Subcutaneous adipose tissue (tissue), 4 donors: ENCODE results near the gene SLC6A12. TPM values are rescaled to one million over a fixed set of nuclear protein-coding genes. Genes with fewer than 3 reads are reported as not detected.

Experiments used
- total RNA-seq, 4 donors: library from RNA; depleted of rRNA; stranded (reverse); fragments of >200 nt; gene quantifications; one replicate each; pipeline ENCODE4 v1.1.0, GENCODE V29; 2016
- TF ChIP-seq, protein P1 (sequence below): fragments of 450-650 bp; IDR thresholded peaks from one replicate; pipeline ENCODE4 v1.5.1; 2016; ENCODE audit warnings: low read depth, mild to moderate bottlenecking, control low read depth, antibody characterized with exemption, moderate library complexity

Gene SLC6A12
- total RNA-seq, 4 donors from 2014 or later: 0.33 to 4.4 (median 1.5) TPM

DNA sequence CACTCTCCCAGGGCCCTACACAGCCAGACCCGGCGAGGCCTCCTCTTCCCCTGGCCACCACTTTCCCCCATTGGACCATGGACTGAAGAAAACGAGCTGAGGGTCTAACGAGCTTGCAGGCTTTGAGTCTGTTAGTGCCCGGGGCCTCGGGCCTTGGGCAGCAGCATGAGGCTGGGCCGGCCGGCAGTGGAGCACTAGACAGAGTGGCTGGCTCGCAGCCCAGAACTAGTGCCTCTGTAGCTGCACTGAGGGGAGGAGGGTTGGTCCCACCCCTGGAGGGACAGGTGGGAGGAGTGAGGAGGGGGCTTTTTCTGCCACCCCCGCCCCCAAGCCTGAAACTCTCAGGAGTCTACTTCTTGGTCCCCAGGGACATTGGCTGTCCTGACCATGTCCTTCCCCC, 38.7 kb downstream of the SLC6A12 start:
- TF ChIP-seq, protein P1, sequence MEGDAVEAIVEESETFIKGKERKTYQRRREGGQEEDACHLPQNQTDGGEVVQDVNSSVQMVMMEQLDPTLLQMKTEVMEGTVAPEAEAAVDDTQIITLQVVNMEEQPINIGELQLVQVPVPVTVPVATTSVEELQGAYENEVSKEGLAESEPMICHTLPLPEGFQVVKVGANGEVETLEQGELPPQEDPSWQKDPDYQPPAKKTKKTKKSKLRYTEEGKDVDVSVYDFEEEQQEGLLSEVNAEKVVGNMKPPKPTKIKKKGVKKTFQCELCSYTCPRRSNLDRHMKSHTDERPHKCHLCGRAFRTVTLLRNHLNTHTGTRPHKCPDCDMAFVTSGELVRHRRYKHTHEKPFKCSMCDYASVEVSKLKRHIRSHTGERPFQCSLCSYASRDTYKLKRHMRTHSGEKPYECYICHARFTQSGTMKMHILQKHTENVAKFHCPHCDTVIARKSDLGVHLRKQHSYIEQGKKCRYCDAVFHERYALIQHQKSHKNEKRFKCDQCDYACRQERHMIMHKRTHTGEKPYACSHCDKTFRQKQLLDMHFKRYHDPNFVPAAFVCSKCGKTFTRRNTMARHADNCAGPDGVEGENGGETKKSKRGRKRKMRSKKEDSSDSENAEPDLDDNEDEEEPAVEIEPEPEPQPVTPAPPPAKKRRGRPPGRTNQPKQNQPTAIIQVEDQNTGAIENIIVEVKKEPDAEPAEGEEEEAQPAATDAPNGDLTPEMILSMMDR: no peak

DNA sequence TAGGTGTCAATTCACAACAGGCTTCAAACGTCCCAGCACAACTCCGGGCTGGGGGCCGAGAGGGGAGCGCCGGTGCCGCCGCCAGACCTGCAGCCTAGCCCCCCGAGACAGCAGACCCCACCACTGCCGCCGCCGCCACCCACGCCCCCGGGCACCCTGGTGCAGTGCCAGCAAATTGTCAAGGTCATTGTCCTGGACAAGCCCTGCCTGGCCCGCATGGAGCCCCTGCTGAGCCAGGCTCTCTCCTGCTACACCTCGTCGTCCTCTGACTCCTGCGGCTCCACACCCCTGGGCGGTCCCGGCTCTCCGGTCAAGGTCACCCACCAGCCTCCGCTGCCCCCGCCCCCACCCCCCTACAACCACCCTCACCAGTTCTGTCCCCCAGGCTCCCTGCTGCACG, 39.4 kb downstream of the SLC6A12 start:
- TF ChIP-seq, protein P1: no peak

DNA sequence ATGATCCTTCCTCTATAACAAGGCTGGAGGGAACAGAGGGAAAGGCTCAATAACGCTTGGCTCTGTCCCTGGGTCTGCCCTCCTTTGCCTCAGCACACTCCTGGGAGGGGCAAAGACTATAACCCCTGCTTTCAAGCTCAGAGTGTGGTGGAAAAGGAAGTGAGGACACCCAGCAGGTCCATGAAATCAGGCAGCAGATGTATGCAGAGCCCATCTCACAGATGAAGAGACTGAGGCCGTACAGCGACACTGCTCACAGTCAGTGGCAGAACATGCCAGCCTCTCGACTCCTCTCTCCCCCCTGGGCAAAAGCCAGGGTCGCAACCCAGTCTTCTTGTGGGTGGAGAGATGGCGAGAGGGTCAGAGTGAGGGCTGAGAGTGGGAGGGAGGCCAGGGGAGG, 39.8 kb downstream of the SLC6A12 start:
- TF ChIP-seq, protein P1: no peak

DNA sequence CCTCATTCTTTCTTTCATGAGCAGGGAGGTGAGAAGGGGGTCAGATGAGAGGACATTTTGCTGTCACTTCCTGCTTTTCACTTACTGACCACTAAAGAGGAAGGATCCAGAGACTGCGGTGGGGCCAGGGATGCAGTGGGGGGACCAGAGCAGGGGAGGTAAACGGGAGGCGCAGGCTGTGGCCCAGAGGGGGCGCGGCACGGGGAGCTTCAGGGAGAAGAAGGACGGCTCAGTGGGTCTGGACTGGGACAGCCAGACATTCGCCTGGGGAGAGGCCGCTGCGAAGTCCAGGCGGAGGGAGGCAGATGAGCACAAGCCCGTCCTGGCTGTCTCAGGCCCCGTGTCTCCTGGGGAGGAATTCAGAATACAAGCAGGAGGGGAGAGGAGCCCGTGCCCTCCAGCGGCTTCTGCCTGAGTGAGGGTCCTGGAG, 41.2 kb downstream of the SLC6A12 start:
- TF ChIP-seq, protein P1: no peak

DNA sequence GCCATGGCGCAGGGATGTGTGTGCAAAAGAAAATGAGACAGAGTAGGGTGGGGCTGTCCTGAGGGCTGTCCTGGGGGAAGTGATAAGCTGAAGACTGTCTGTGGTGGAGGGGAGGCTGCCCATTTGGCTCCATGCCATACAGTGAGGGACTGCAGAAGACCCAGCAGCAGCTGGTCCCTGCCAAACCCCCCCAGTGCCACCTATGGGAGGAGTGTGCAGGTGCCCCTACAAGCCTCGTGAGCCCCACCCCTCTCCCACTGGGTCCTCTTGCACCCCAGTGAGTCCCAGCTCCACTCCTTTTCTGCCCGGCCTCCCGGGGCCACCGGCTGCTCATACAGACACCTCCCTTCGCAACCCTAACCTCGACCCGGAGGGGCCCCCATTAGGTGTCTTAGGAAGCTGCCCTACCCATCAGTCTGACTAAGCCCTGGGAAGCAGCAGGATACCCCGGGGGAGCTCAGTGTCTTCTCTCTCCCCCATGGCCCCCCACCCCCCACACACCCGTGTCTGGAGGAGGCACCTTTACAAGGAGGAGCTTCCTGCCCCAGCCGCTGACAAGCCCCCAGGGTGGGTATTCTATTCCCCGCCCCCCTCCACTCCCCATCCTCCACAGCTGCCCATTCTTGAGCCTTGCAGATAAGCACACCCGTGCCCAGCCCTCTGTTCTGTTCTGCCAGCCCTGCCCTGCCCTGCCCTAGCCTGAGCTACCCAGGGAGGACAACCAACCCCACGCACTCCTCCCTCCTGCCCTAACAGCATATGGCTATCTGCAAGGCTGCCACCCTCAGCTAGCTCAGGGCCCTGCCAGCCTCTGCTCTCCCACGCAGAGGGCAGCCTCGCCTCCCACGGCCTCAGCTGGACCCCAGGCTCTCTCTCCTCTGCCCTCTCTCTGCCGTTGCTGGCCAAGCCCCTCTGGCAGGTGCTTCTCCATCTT, 41.9 kb downstream of the SLC6A12 start:
- TF ChIP-seq, protein P1: no peak

DNA sequence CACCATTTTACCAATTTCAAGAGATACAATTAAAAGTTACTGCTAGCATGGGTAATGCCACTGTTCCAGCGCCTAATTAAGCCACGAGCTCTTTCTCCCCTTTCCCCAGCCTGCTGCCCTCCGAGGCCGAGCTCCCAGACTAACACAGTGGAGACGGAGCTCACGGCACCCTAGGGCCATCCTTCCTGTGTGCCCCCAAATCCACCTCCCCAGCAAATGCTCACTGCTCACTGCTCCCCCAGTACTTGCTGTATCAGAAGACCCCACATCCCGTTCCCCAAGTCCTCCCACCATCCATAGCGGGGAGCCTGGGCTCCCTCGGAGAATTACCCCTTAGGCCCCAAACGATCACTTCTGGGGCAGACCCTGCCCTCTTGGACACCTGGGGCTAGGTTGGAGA, 42.7 kb downstream of the SLC6A12 start:
- TF ChIP-seq, protein P1: no peak

DNA sequence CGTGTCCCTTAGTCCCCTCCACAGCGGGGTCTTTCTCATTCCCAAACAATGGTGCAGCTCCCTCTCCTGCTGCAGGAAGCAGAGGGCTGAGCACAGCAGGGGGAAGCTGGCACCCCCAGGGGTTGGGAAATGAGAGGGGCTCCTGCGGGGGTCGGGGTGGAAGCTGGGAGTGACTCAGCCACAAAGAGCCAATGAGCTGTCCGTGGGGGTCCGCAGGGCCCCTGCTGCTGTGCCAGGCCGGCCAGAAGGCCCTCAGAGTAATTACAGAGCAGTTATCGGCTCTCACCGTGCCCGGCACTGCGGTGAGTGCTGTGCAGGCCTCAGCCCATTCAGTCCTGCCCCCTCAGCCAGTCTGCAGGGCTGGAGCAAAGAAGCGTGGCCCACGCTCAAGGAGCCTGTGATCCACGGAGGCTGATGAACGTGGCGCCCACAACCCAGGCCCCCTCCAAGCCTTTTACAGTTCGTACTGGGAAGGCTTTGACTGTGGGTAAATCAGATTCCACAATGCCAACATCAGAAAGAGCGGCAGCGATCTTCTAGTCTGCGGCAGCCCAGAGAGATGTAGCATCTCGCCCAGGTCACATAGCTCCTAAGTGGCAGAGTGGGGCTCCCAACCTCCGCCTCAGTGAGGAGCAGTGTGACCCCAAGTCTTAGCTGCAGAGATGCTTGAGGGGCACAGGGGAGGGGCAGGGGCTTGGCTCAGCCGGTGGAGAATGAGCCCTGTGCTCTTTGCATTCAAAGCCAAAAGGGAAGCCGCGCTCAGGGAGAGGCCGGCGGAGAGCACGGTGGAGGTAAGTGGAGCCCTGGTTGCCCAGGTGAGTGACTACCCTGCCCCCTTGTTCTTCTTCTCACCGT, 43.4 kb downstream of the SLC6A12 start:
- TF ChIP-seq, protein P1: no peak
